Measurements from ENCODE around the gene SLC25A34.

The SLC25A34 gene

GRCh38 chr1:15777909-15778707 is 42.0 kb downstream of the SLC25A34 start:
- DNase-seq = no peak

GRCh38 chr1:15785683-15786082 is 49.6 kb downstream of the SLC25A34 start:
- DNase-seq = no peak

DNA sequence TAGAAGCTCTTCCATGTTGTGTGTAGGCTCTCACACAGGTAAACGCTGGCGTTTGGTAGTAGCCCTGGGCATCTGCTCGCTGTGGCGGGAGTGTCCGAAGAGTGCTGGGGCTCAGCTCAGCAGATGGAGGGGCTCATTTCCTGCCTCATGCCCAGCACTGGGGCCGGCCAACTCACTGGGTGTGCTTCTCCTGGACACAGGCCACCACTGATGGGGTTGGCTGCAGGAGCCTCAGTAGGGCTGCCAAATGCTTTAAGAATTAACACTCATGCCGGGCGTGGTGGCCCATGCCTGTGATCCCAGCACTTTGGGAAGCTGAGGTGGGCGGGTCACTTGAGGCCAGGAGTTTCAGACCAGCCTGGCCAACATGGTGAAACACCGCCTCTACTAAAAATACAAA is 50.5 kb downstream of the SLC25A34 start:
- DNase-seq = no peak

- no peak for DNase-seq
Measured at GRCh38 chr1:15788624-15789301, 52.7 kb downstream of the SLC25A34 start.

All from NCI-H1417 treated with DMSO at 0.1 percent for 48 hours (cell line).